AG09319 (cell line): Measurements from ENCODE around the gene PC.

Source experiments
- DNase-seq: peaks from one replicate; pipeline ENCODE4 v3.0.0-alpha.2; 2010; ENCODE audit warnings: low read depth; ENCODE audit errors: extremely low read depth
- TF ChIP-seq, protein P1 (sequence below): IDR thresholded peaks from 2 replicates; pipeline ENCODE4 v1.5.1; 2011; ENCODE audit warnings: low read depth, mild to moderate bottlenecking, inconsistent platforms, low read length, moderate library complexity

Gene PC

DNA sequence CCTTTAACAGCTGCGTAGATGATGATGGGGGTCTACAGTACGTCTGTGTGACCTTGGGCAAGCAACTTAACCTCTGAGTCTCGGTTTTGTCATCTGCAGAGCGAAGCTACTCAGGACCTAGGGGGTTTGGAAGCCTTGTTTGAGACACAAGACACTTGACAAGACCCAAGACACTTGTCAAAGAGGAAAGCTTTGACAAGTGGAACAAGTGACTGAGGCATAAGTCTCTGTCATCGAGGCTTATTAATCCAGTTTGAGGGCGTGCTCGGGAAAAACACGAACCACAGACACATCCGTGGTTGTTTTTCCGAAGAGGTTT is 732 bp upstream of the PC start:
- TF ChIP-seq, protein P1, sequence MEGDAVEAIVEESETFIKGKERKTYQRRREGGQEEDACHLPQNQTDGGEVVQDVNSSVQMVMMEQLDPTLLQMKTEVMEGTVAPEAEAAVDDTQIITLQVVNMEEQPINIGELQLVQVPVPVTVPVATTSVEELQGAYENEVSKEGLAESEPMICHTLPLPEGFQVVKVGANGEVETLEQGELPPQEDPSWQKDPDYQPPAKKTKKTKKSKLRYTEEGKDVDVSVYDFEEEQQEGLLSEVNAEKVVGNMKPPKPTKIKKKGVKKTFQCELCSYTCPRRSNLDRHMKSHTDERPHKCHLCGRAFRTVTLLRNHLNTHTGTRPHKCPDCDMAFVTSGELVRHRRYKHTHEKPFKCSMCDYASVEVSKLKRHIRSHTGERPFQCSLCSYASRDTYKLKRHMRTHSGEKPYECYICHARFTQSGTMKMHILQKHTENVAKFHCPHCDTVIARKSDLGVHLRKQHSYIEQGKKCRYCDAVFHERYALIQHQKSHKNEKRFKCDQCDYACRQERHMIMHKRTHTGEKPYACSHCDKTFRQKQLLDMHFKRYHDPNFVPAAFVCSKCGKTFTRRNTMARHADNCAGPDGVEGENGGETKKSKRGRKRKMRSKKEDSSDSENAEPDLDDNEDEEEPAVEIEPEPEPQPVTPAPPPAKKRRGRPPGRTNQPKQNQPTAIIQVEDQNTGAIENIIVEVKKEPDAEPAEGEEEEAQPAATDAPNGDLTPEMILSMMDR, result no peak
- DNase-seq, result no peak

DNA sequence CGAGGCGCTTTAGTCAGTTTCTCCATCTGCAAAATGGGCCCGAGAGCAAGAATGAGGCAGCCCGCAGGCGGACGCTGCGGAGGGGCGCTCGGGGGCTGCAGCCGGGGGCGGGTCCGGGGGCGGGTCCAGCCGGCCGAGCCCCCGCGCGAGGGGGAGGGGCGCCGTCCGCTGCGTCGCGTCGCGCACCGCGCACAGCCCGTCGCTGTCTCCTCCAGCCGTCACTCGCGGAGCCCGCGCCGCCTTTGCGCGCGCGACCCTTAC is 282 bp downstream of the PC start:
- TF ChIP-seq, protein P1, result no peak
- no peak for DNase-seq

DNA sequence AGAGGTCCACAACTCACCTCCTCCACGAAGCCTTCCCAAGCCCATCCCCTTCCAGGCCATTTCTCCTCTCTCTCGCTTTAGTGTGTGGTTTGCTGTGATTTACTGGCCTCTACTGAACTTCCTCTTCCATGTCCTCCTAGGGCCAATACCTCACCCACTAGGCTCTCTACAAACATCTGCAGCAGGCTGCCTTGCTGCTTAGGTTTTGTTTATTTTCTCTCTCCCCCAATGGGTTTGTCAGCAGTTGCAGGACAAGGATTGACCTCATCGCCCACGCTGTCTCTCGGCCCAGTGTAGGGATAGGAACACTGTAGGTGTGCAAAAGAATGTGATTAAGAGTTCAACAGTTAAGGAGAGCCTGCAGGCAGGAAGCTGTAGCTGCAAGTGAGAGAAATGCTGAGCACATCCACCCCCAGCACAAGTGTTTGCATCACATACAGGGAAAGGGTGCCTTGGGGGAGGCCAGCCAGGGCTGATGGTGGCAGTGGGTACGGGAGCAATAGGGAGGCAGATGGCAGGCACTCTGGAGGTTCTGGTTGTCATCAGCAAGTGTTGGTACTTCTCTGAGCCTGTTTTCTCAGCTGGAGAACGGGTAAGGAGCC is 1.4 kb downstream of the PC start:
- TF ChIP-seq, protein P1, result peak; percentile 5
- DNase-seq, result no peak

DNA sequence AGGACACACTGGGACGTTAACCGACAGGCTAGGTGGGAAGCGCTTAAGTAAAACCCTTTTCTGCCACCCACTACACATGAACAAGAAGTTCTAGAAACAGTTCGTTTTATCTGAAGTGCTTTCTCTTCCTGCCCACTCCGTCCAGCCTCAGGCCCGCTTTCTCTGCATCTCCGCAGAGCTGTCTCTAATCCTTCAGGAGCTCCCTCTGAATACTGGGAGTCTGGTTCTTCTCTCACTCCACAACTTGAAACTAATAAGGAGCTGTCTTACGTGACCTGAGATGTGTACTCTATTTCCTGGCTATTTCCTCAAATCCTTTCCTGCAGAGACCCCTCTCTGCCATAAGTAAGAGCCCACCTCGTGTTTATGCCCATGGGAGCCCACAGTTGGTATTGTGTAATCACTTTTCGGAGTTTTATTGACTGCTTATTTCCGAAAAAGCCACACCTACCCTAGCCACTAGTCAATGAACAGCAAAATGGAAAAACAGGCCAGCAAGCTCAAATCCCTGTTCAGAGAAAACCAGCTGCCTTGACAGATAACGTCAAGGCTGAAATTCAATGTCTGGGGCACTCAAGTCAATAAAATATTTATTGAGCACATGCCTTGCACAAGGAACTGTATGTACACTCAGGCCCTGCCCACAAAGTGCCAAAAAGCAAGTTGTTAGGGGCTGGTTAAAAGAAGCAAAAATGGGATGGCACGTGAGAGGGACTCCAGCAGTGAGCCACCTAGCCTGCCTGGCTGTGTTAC is 4.9 kb downstream of the PC start:
- no peak for DNase-seq
- TF ChIP-seq, protein P1, result no peak

DNA sequence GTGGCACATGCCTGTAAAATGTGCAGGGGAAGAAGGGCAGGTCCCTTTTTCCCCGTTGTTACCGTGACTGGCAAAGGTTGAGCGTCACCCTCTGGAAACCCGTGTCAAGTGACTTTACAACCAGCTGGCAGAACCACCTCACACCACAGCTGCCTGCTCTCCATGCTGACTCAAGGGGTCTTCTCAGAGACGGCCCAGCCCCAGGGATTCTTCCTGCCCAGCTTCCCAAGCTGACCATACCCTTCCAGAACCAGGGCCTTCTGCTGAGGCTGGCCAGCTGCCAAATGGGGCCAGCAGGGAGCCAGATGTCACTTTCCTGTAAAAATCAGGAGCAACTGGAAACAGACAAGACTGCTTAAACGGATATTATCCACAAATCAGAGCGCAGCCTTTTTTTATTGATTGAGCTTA is 6.3 kb downstream of the PC start:
- DNase-seq, result no peak

DNA sequence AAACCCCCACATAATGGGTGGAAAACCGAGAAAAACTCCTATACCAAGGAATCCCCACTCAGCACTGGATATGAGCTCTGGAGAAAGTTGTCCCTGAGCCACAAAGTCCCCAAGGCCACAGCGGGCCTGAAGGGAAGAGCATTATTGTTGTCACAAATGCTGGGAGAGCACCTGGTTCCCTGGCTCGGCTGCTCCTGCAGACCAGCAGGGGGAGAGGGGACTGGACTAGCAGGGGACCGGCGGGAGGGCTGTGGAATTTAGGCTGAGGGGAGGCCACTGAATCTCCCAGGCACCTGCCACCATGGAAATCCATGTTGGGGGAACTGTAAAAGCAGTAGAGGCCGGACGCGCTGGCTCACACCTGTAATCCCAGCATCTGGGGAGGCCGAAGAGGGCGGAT is 7.0 kb downstream of the PC start:
- TF ChIP-seq, protein P1, result no peak
- no peak for DNase-seq

More for the DNA sequence above, 6.3 kb downstream of the PC start:
- TF ChIP-seq, protein P1, result no peak

DNA sequence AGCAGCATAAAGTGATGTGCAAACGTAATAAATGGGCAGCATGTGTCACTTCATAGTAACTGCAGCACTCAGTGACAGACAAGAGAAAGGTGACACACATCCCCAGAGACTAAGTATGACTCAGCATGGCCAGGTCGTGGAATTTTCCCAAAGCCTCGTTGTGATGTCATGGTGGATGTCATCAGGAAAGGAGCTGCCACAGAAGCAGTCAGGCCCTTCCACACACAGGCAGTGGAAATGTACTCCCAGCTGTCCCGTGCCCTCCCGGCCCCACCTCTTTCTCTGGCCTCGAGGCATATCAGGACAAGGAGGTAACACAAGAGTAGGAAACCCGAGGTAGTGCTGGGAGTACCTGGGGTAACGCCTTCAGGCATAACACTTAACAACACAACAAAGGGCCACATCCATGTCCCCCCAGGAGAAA is 8.1 kb downstream of the PC start:
- DNase-seq, result no peak
- TF ChIP-seq, protein P1, result no peak
